AG20443 (cell line): ENCODE results near the gene ACP1.

Experiments used
- DNase-seq: peaks from one replicate; pipeline ENCODE4 v3.0.0; 2012; ENCODE audit warnings: low spot score, mixed read lengths

The ACP1 gene

GRCh38 chr2:264493-265468 lies at the start of gene ACP1:
Gene ACP1, plus strand, starts transcription at chr2:264947. Its CDS starts 18 bp downstream, at chr2:264965.
- peak; percentile 100 for DNase-seq

- no peak for DNase-seq
Measured at GRCh38 chr2:216068-216467, 48.7 kb upstream of the ACP1 start.

DNA sequence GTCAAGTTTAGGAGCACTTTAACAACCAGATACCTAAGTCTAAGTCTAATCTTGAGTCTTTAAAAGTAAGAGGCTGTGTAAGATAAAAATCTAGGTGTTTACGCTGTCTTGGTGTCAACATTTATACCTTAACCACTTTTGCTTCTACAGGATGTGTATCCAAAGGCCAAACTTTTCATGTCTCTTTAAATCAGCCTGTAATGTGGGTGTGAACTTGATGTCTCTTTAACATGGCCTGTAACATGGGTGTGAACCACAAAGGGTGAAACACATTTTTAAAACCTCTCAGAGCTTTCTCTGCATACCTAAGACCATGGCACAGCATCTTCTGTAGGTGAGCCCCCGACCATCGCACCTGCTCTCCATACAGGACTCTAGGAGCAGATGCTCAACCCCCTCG lies 41.3 kb upstream of the ACP1 start:
- no peak for DNase-seq

DNA sequence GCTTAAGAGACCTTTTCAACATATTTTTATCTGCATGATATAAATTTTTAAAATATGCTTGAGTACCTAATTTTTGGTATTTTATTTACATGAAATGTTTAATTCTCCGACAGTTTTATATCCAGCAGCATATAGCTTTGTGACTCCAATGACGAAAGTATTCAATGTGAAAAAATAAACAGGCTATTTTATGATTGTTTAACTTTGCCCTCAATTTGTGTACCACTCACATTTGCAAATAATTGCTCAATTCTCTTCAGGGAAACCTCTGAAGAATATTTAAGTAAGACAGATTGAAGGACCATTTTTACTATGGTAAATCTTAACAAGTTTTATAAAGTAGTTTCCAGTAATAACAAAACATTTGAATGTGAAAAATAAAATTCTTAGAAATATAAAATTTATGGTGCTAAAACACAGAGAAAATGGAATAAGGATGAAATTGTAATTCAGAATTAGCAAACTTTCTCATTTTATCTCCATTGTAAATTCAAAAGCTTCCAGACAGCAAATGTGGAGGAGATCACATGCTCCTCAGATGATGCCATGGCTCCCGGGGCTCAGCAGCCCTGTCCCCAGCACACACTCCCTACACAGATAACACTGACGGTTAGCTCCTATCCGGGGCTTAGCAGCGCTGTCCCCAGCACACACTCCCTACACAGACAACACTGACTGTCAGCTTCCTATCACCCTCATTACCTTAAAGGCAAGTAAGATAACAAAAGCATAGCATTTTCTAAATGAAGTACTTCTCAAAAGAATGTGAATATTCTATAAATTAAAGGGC lies 40.6 kb upstream of the ACP1 start:
- DNase-seq, result no peak

GRCh38 chr2:228115-228514 lies 36.6 kb upstream of the ACP1 start:
- DNase-seq, result no peak

DNA sequence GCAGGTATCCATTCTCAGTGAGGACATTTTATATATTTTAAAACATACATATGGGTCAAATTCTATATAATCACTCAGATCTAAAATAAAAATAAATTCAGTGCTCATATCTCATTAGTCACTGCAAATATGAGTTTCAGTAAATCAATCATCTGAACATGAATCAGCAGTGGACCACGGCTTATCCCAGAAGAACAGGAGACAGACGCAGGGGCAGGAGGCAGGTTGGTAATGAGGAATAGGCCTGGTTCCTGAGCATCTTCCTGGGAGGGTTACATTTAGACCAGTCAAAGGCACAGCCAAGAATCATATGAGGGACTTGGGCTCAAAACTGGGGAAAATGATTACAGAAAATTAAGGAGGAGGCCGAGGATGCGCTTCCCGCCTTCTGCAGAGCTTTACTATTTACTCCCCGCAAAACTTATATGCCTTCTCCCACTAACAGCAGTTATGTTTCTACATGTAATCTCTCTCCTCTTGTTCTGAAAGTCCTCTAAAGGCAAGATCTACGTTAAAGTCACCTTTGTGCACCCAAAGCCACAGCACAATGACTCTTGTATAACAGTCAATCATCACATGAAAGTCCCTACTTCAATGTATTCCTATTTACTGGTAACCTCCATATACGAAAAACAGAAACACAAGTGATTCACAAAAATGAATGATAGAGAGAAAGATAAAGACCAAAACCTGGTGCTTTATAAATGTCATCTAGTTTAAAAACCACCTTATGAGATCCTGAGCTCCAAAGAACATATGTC lies 36.0 kb upstream of the ACP1 start:
- no peak for DNase-seq

- DNase-seq, result no peak
Measured at GRCh38 chr2:231521-232185, 33.1 kb upstream of the ACP1 start.

- DNase-seq, result no peak
Measured at GRCh38 chr2:233030-233429, 31.7 kb upstream of the ACP1 start.

DNA sequence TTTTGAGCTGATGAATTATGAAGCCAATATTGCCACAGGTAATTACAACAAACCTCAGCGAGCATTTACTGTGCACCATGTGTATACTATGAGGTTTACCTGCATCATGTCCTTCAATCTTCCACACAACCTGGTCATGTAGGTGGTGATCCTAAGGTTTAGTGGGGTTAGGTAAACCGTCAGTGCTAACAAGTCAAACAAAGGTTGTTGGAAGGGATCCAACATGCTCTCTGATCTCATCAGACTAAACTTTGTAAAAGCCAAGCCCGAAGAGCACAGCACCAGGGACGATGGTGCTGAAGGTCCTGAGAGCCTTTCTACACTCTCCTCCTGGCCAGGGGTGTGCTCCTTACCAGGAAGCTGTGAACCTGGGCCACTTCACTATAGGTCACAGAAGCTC lies 30.3 kb upstream of the ACP1 start:
- DNase-seq, result no peak

GRCh38 chr2:236993-237539 lies 27.7 kb upstream of the ACP1 start:
- DNase-seq, result no peak

DNA sequence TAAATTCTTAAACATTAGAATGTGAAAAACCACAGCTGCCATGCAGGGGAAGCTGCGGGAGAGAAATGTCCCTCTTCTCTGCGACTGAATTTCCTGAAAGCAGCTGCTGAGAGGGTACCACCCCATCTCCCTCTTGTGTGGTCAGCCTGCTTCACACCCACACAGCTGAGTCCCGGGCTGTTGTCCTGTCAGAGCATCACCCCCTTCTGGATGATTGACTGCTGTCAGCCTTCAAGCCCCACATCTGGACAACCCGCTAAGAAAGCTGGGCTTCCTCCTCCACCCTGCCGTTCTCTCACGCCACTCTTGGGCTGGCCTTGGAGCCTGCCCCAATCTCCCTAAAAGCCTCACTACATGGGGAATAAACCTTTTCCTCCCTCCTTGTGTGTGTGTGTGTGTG lies 26.9 kb upstream of the ACP1 start:
- no peak for DNase-seq

DNA sequence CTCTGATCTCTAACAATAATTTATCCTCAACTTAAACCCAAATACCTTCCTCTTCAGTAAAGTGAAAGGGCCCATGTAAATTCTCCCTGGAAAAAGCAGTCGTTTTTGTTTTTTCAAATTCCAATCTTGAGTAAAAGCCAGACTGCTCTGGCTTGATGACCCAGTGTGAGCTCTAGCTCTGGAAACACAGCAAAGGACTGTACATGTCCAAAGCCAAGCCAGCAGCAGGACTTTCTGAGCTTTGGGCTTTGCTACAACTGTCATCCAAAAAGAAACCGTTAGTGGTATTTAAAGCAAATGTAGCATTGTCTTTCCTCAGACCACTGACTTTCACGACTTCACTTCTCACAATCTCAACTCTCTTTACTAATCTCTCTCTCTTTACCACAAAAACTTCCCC lies 26.3 kb upstream of the ACP1 start:
- DNase-seq, result no peak

DNA sequence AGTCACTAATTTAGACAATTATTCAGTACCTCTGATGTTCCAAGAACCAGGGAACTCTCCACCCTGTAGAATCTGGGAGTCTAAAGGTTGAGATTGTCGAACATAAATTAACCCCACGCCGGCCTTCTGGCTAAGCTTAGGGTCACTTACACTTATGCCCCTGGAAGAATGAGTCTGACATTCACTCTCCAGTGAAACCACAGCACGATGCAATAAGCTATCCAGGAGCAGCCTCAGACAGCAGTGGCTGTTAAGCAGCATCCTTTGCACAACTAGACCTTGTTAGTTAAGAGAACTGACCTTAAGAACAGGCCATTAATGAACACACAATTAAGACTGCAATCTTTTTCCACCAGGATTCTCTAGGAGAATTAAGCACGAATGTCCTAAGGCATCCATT lies 25.9 kb upstream of the ACP1 start:
- no peak for DNase-seq

GRCh38 chr2:244547-244946 lies 20.2 kb upstream of the ACP1 start:
- DNase-seq, result no peak

DNA sequence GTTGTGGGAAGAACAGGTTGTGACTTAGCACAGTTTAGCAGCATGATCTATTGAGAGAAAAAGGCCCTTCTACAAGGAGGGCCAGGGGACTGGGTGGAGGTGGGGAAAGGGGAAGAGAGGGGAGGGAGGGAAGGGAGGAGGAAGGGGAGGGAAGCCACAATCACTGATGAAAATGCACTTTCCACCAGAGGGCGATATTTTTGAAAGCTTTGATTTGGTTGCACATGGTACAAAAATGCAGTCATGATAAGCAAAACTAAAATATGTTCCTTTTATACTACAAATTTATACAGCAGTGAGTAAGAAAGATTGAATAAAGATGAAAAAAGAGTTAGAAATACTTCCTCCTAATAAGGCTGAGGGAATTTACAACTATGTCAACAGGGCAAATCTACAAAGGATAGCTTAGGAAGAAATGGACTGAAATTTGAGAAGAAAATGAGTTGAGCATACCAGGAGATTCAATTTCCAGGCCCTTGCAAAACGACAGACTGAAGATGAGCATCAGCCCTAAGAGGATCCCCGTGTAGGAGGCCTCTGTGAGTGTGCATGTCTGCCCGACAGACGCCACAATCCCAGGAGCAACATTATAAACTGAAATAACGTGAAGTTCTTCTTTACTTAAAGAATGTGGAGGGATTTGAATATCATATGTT lies 18.1 kb upstream of the ACP1 start:
- peak; percentile 55 for DNase-seq

DNA sequence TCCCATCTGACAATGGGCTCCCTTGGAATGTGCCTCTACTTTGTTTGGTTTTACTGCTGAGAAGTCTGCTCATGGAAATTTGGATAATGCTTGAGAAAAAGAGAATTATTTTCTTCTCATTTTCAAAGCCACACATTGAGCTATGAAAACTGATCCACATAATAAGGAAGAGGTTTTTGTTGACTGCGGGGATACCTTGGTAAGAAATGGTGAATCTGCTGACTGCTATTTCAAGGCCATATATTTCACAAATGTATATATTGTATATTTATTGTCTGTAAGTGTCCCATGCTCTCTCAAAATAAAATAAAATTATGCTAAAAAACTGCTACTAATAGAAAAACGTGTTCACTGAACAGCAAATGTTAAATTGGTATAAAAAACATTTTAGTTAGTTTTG lies 16.0 kb upstream of the ACP1 start:
- DNase-seq, result no peak

DNA sequence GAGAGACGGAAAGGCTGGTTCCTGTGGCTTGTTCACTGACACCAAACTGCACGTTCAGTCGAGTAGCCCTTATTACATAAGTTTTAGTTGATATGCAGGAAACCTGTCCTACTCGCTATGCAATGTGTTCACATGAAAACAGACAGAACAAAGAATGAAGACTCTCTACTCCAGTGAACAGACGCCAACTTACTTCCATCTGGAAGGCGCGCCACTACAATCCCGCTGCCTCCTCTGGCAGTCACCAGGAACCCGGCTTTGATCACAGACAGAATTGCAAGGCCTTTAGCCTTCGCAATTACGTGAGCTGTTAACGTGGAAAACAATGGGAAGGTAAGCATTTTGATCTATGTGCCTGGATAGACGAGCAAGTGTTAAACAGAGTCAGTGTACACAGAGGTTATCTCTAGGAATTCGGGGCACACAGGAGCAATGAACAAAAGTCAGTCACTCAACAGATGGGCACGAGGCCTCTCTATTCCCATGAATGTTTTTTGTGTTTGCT lies 15.2 kb upstream of the ACP1 start:
- DNase-seq, result no peak

- DNase-seq, result no peak
Measured at GRCh38 chr2:252001-252602, 12.6 kb upstream of the ACP1 start.

DNA sequence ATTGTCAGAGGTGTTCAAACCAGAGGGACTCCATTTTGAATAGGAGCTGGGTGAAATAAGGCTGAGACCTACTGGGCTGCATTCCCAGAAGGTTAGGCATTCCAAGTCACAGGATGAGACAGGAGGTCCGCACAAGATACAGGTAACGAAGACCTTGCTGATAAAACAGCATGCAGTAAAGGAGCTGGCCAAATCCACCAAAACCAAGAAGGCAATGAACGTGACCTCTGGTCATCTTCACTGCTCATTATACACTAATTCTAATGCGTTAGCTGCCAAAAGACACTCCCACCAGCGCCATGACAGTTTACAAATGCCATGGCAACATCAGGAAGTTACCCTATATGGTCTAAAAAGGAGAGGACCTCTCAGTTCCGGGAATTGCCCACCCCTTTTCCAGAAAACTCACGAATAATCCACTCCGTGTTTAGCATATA lies 11.5 kb upstream of the ACP1 start:
- no peak for DNase-seq

- DNase-seq, result no peak
Measured at GRCh38 chr2:254241-254640, 10.5 kb upstream of the ACP1 start.
